ENCODE measurements around the gene TMEM14C. TPM values are rescaled to one million over a fixed set of nuclear protein-coding genes. Genes with fewer than 3 reads are reported as not detected.
"Not testable (repeated sequence)": the region's sequence is repeated elsewhere in the genome, so short reads cannot be mapped to it uniquely, and the experiment has no call there.

Gene TMEM14C
- polyA plus RNA-seq, 2 donors: 82.7 to 84.9 TPM

GRCh38 chr6:10750568-10750967 is 27.7 kb downstream of the TMEM14C start:
- H3K9me3 ChIP-seq (ENCODE audit: control insufficient read depth in 2 of 2, insufficient read depth in 1 of 2, low read depth in 1 of 2, low read length in 1 of 2); H3K27ac ChIP-seq (ENCODE audit: low read depth in 2 of 2, low read length in 1 of 2); H3K4me3 ChIP-seq (ENCODE audit: low read depth in 1 of 2, low read length in 2 of 2); H3K4me1 ChIP-seq (ENCODE audit: control insufficient read depth in 2 of 2, insufficient read depth in 2 of 2, low read length in 1 of 2); H3K27me3 ChIP-seq (ENCODE audit: control insufficient read depth in 1 of 2, insufficient read depth in 2 of 2, low read length in 2 of 2): not testable (repeated sequence)
- 79 to 88% methylated on average over 6 of the region's 6 CpGs for WGBS, 2 donors
- H3K36me3 ChIP-seq (ENCODE audit: control insufficient read depth in 2 of 2, insufficient read depth in 2 of 2, low read length in 1 of 2): peaks cover 0 to 28% of the 10 kb centered on the region in 2 donors

GRCh38 chr6:10751757-10752156 is 28.9 kb downstream of the TMEM14C start:
- WGBS, 2 donors: 75 to 86% methylated on average over 3 to 5 of the region's 5 CpGs
- peaks cover 0 to 28% of the 10 kb centered on the region in 2 donors for H3K36me3 ChIP-seq (ENCODE audit: control insufficient read depth in 2 of 2, insufficient read depth in 2 of 2, low read length in 1 of 2)
- not testable (repeated sequence) for H3K4me1 ChIP-seq (ENCODE audit: control insufficient read depth in 2 of 2, insufficient read depth in 2 of 2, low read length in 1 of 2); H3K27me3 ChIP-seq (ENCODE audit: control insufficient read depth in 1 of 2, insufficient read depth in 2 of 2, low read length in 2 of 2); H3K4me3 ChIP-seq (ENCODE audit: low read depth in 1 of 2, low read length in 2 of 2); H3K9me3 ChIP-seq (ENCODE audit: control insufficient read depth in 2 of 2, insufficient read depth in 1 of 2, low read depth in 1 of 2, low read length in 1 of 2); H3K27ac ChIP-seq (ENCODE audit: low read depth in 2 of 2, low read length in 1 of 2)

- Histone ChIP-seq H3K36me3 (ENCODE audit: control insufficient read depth in 2 of 2, insufficient read depth in 2 of 2, low read length in 1 of 2) (peaks cover 0 to 20% of the 10 kb centered on the region in 2 donors), H3K4me1 (ENCODE audit: control insufficient read depth in 2 of 2, insufficient read depth in 2 of 2, low read length in 1 of 2) (peaks cover 0 to 2% of the 10 kb centered on the region in 2 donors), H3K27me3 (ENCODE audit: control insufficient read depth in 1 of 2, insufficient read depth in 2 of 2, low read length in 2 of 2) (no peaks in the 10 kb centered on the region), H3K9me3 (ENCODE audit: control insufficient read depth in 2 of 2, insufficient read depth in 1 of 2, low read depth in 1 of 2, low read length in 1 of 2) (no peaks in the 10 kb centered on the region), H3K4me3 (ENCODE audit: low read depth in 1 of 2, low read length in 2 of 2) (no peak overlapping the region), H3K27ac (ENCODE audit: low read depth in 2 of 2, low read length in 1 of 2) (no peak overlapping the region)
- WGBS, 2 donors: 74 to 85% methylated on average over 1 of the region's 1 CpG
These were observed 33.2 kb downstream of the TMEM14C start for GRCh38 chr6:10756085-10756484.

GRCh38 chr6:10759312-10759839 is 36.5 kb downstream of the TMEM14C start:
- Histone ChIP-seq H3K4me1 (ENCODE audit: control insufficient read depth in 2 of 2, insufficient read depth in 2 of 2, low read length in 1 of 2) (peaks cover 0 to 2% of the 10 kb centered on the region in 2 donors), H3K27ac (ENCODE audit: low read depth in 2 of 2, low read length in 1 of 2) (peak overlapping the region; percentile 61 to 69), H3K36me3 (ENCODE audit: control insufficient read depth in 2 of 2, insufficient read depth in 2 of 2, low read length in 1 of 2) (peaks cover 0 to 5% of the 10 kb centered on the region in 2 donors), H3K27me3 (ENCODE audit: control insufficient read depth in 1 of 2, insufficient read depth in 2 of 2, low read length in 2 of 2) (no peaks in the 10 kb centered on the region), H3K9me3 (ENCODE audit: control insufficient read depth in 2 of 2, insufficient read depth in 1 of 2, low read depth in 1 of 2, low read length in 1 of 2) (no peaks in the 10 kb centered on the region), H3K4me3 (ENCODE audit: low read depth in 1 of 2, low read length in 2 of 2) (no peak overlapping the region)
- WGBS, 2 donors: 30 to 43% methylated on average over 3 of the region's 3 CpGs

- Histone ChIP-seq H3K4me3 (ENCODE audit: low read depth in 1 of 2, low read length in 2 of 2) (no peak overlapping the region), H3K27me3 (ENCODE audit: control insufficient read depth in 1 of 2, insufficient read depth in 2 of 2, low read length in 2 of 2) (no peaks in the 10 kb centered on the region), H3K9me3 (ENCODE audit: control insufficient read depth in 2 of 2, insufficient read depth in 1 of 2, low read depth in 1 of 2, low read length in 1 of 2) (no peaks in the 10 kb centered on the region), H3K4me1 (ENCODE audit: control insufficient read depth in 2 of 2, insufficient read depth in 2 of 2, low read length in 1 of 2) (peaks cover 0 to 2% of the 10 kb centered on the region in 2 donors), H3K27ac (ENCODE audit: low read depth in 2 of 2, low read length in 1 of 2) (peak overlapping the region; percentile 69 to 91), H3K36me3 (ENCODE audit: control insufficient read depth in 2 of 2, insufficient read depth in 2 of 2, low read length in 1 of 2) (no peaks in the 10 kb centered on the region)
- 46 to 51% methylated on average over 6 of the region's 6 CpGs for WGBS, 2 donors
These were observed 37.0 kb downstream of the TMEM14C start for GRCh38 chr6:10759884-10760329.

- no peak overlapping the region for H3K27ac ChIP-seq (ENCODE audit: low read depth in 2 of 2, low read length in 1 of 2)
- no peaks in the 10 kb centered on the region for H3K27me3 ChIP-seq (ENCODE audit: control insufficient read depth in 1 of 2, insufficient read depth in 2 of 2, low read length in 2 of 2)
- H3K4me1 ChIP-seq (ENCODE audit: control insufficient read depth in 2 of 2, insufficient read depth in 2 of 2, low read length in 1 of 2): peaks cover 0 to 2% of the 10 kb centered on the region in 2 donors
- no peaks in the 10 kb centered on the region for H3K36me3 ChIP-seq (ENCODE audit: control insufficient read depth in 2 of 2, insufficient read depth in 2 of 2, low read length in 1 of 2)
- H3K9me3 ChIP-seq (ENCODE audit: control insufficient read depth in 2 of 2, insufficient read depth in 1 of 2, low read depth in 1 of 2, low read length in 1 of 2): no peaks in the 10 kb centered on the region
- WGBS, 2 donors: 77 to 82% methylated on average over 2 of the region's 2 CpGs
- H3K4me3 ChIP-seq (ENCODE audit: low read depth in 1 of 2, low read length in 2 of 2): no peak overlapping the region
These were observed 40.1 kb downstream of the TMEM14C start for GRCh38 chr6:10763006-10763405.

GRCh38 chr6:10769419-10769818 is 46.5 kb downstream of the TMEM14C start:
- Histone ChIP-seq H3K9me3 (ENCODE audit: control insufficient read depth in 2 of 2, insufficient read depth in 1 of 2, low read depth in 1 of 2, low read length in 1 of 2) (no peaks in the 10 kb centered on the region), H3K36me3 (ENCODE audit: control insufficient read depth in 2 of 2, insufficient read depth in 2 of 2, low read length in 1 of 2) (no peaks in the 10 kb centered on the region)

GRCh38 chr6:10771371-10771894 is 48.6 kb downstream of the TMEM14C start:
- Histone ChIP-seq H3K27ac (ENCODE audit: low read depth in 2 of 2, low read length in 1 of 2) (no peak overlapping the region), H3K27me3 (ENCODE audit: control insufficient read depth in 1 of 2, insufficient read depth in 2 of 2, low read length in 2 of 2) (no peaks in the 10 kb centered on the region), H3K36me3 (ENCODE audit: control insufficient read depth in 2 of 2, insufficient read depth in 2 of 2, low read length in 1 of 2) (no peaks in the 10 kb centered on the region), H3K4me3 (ENCODE audit: low read depth in 1 of 2, low read length in 2 of 2) (no peak overlapping the region), H3K4me1 (ENCODE audit: control insufficient read depth in 2 of 2, insufficient read depth in 2 of 2, low read length in 1 of 2) (no peaks in the 10 kb centered on the region), H3K9me3 (ENCODE audit: control insufficient read depth in 2 of 2, insufficient read depth in 1 of 2, low read depth in 1 of 2, low read length in 1 of 2) (no peaks in the 10 kb centered on the region)
- WGBS, 2 donors: 61 to 71% methylated on average over 12 of the region's 12 CpGs

More at GRCh38 chr6:10769419-10769818, 46.5 kb downstream of the TMEM14C start:
- no peaks in the 10 kb centered on the region for H3K4me1 ChIP-seq (ENCODE audit: control insufficient read depth in 2 of 2, insufficient read depth in 2 of 2, low read length in 1 of 2)
- H3K4me3 ChIP-seq (ENCODE audit: low read depth in 1 of 2, low read length in 2 of 2): no peak overlapping the region
- no peak overlapping the region for H3K27ac ChIP-seq (ENCODE audit: low read depth in 2 of 2, low read length in 1 of 2)
- 81 to 96% methylated on average over 3 of the region's 3 CpGs for WGBS, 2 donors
- H3K27me3 ChIP-seq (ENCODE audit: control insufficient read depth in 1 of 2, insufficient read depth in 2 of 2, low read length in 2 of 2): no peaks in the 10 kb centered on the region

GRCh38 chr6:10778230-10778629 is 55.4 kb downstream of the TMEM14C start:
- Histone ChIP-seq H3K36me3 (ENCODE audit: control insufficient read depth in 2 of 2, insufficient read depth in 2 of 2, low read length in 1 of 2) (no peaks in the 10 kb centered on the region), H3K27ac (ENCODE audit: low read depth in 2 of 2, low read length in 1 of 2) (no peak overlapping the region), H3K4me1 (ENCODE audit: control insufficient read depth in 2 of 2, insufficient read depth in 2 of 2, low read length in 1 of 2) (no peaks in the 10 kb centered on the region), H3K27me3 (ENCODE audit: control insufficient read depth in 1 of 2, insufficient read depth in 2 of 2, low read length in 2 of 2) (no peaks in the 10 kb centered on the region), H3K4me3 (ENCODE audit: low read depth in 1 of 2, low read length in 2 of 2) (no peak overlapping the region), H3K9me3 (ENCODE audit: control insufficient read depth in 2 of 2, insufficient read depth in 1 of 2, low read depth in 1 of 2, low read length in 1 of 2) (no peaks in the 10 kb centered on the region)
- WGBS, 2 donors: 99% methylated on average over 3 of the region's 3 CpGs

GRCh38 chr6:10779076-10779475 is 56.2 kb downstream of the TMEM14C start:
- WGBS, 2 donors: 94 to 98% methylated on average over 7 to 8 of the region's 8 CpGs
- Histone ChIP-seq H3K36me3 (ENCODE audit: control insufficient read depth in 2 of 2, insufficient read depth in 2 of 2, low read length in 1 of 2) (no peaks in the 10 kb centered on the region), H3K4me1 (ENCODE audit: control insufficient read depth in 2 of 2, insufficient read depth in 2 of 2, low read length in 1 of 2) (no peaks in the 10 kb centered on the region), H3K9me3 (ENCODE audit: control insufficient read depth in 2 of 2, insufficient read depth in 1 of 2, low read depth in 1 of 2, low read length in 1 of 2) (no peaks in the 10 kb centered on the region), H3K4me3 (ENCODE audit: low read depth in 1 of 2, low read length in 2 of 2) (no peak overlapping the region), H3K27ac (ENCODE audit: low read depth in 2 of 2, low read length in 1 of 2) (no peak overlapping the region), H3K27me3 (ENCODE audit: control insufficient read depth in 1 of 2, insufficient read depth in 2 of 2, low read length in 2 of 2) (no peaks in the 10 kb centered on the region)

Data from esophagus (tissue), 2 donors.